GM21423 (cell line): ENCODE measurements around the gene COX7A2.
A peak's percentile ranks its signal among the peaks of the same experiment; 100 is the strongest.

ENCODE experiments used
- ATAC-seq: cut with Tn5 transposase; IDR thresholded peaks from one replicate; pipeline ENCODE4 v1.9.1; 2021; ENCODE audit warnings: mild to moderate bottlenecking, moderate library complexity; ENCODE audit not compliant: unreplicated experiment

Gene COX7A2

GRCh38 chr6:75268988-75269354 lies 25.4 kb upstream of the COX7A2 start:
- no peak for ATAC-seq

GRCh38 chr6:75268121-75268987 lies 24.8 kb upstream of the COX7A2 start:
- no peak for ATAC-seq

DNA sequence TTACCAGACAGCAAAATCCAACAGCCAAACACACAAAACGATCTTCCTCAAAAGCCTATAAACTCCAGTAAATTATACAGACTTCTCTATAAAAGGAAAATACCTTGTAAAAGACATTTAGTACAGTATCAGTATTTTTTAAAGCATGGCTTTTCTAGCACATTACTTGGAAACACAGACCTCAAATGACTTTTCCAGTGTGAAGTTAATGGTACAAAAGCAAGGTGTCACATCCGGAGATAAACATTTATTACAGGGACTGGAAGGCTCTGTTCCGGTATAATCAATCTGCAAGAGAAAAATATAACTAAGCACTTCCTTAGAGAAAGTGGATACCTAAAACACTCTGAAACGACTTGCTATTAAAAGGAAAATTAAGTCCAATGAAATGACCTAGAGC lies 23.9 kb upstream of the COX7A2 start:
- no peak for ATAC-seq

- ATAC-seq = peak; percentile 66
These were observed 23.2 kb upstream of the COX7A2 start for GRCh38 chr6:75266716-75267291.

GRCh38 chr6:75263401-75263750 lies 19.8 kb upstream of the COX7A2 start:
- no peak for ATAC-seq

- no peak for ATAC-seq
These were observed 19.3 kb upstream of the COX7A2 start for GRCh38 chr6:75262716-75263400.

- no peak for ATAC-seq
These were observed 17.7 kb upstream of the COX7A2 start for GRCh38 chr6:75261299-75261698.

DNA sequence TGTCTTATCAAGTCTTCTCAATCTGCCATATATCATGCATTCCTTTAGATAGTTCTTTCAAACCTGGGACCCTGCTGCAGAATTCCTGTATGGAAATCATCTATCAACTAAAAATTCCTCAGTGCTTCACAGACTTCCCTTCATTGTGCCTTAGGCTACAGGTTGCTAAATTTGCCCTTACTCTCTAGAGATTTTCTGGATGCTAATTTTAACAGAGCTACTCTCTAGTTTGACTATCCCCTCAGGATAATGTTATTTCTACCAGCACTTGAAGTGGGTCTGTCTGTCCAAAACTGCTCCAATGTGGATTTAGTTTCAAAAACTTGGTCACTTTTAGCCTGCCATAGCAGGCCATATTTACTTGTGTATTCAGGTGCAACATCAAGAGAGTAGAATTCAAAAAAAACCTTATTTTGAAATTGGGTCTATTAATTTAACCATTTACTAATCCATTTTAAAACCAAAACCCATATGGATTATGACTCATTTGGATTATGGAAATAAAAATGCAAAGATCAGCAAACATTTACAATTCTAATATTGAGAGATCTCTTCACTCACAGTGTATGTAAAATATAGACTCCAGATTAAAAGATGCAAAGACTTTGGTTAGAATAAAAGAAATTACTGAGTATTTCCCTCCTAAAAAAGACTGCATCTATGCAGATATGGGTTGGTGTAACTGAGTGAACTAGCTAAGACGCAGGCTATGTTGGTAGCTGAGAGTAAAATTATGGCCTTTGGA lies 13.9 kb upstream of the COX7A2 start:
- no peak for ATAC-seq

- no peak for ATAC-seq
These were observed 7.0 kb upstream of the COX7A2 start for GRCh38 chr6:75250552-75250951.

GRCh38 chr6:75249837-75250236 lies 6.2 kb upstream of the COX7A2 start:
- no peak for ATAC-seq

- ATAC-seq = no peak
These were observed 2.8 kb upstream of the COX7A2 start for GRCh38 chr6:75246386-75246785.

DNA sequence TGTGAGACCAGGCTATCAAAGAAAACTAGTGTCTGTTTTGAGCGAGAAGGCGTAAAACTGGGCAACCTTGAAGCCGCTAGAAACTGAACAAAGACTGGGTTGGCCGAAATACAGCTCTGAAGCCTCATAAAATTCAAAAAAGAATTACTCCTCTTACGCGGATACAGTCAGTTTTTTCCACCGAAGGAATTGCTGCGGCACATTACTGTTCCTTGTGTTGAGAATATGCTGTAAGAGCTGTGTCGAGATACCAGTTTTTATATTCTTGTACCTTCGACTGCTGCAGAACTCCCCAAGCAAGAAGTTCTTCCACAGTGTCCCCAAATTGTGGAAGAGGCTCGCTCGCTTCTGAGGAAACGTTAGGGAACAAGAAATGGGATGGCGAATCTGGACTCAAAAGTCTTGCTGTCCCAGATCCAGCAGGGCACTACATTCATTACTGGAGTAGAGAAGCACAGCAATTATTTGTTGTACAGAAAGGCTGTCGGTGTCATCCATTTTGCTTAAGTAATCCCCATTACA lies 523 bp upstream of the COX7A2 start:
- ATAC-seq = peak; percentile 14

DNA sequence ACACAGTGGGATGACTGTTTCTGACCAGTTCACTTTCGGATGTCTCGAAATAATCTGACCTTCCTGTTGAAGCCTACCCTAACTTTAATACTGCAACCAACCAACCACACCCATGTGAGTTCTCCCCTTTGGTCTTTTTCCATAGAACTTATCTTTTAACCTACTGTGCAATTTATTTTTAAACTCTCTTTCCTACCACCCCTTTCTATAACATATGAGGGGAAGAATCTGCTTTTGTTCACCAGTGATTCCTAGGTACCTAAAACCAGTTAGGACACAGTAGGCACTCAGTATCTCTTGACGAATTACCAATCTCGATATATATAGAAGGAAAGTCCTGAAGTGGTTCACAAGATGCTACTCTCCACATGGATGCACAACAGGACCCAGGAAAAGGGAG lies 7.0 kb downstream of the COX7A2 start:
- ATAC-seq = no peak

- no peak for ATAC-seq
These were observed 8.3 kb downstream of the COX7A2 start for GRCh38 chr6:75235271-75235670.

GRCh38 chr6:75234126-75234865 lies 9.3 kb downstream of the COX7A2 start:
- no peak for ATAC-seq

DNA sequence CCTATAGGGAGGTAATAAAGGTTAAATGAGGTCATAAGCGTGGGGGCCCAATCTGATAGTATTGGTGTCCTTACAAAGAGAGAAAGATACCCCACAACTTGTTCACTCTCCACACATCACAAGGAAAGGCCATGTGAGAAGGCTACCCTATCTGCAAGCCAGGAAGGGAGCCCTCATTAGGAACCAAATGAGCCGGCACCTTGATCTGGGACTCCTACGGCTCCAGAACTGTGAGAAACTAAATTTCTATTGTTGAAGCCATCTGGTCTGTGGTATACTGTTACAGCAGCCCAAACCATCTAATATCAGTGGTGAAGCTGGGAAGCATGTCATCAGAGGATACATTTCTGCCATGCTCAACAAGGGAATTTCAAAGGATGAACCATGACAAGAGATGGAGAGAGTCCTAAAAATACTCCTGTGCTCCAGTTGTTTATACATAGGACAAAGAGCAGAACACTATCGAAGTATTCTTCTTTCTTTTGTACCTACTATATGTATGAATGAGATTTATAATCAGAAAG lies 10.4 kb downstream of the COX7A2 start:
- no peak for ATAC-seq

- ATAC-seq = no peak
These were observed 12.9 kb downstream of the COX7A2 start for GRCh38 chr6:75230484-75231325.

DNA sequence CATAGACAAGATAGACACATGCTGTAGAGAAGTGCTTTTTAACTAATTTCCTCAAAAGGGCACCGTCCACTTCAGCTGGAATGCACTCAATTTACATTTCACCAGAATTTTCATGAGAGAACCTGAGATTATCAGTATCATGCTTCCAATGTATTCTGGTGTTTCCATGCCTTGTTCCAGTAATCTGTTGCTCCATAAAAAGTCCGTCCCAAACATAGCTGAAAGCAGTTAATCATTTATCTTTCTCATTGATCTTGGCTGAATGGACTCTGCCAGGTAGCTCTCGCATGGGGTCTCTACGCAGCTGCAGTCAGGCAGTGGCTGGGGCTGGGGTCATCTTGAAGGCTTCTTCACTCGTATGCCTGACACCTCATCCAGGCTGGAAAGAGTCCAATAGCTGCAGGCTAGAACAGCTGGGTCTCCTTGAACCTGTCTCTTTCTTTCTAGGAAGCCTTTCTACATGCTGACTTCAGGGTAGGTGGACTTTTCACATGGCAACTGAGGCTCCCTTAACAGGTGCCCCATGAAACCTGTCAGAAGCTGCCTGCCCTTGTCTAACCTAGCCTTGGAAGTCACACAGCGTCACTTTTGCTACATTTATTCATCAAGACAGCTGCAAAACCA lies 19.2 kb downstream of the COX7A2 start:
- ATAC-seq = no peak

DNA sequence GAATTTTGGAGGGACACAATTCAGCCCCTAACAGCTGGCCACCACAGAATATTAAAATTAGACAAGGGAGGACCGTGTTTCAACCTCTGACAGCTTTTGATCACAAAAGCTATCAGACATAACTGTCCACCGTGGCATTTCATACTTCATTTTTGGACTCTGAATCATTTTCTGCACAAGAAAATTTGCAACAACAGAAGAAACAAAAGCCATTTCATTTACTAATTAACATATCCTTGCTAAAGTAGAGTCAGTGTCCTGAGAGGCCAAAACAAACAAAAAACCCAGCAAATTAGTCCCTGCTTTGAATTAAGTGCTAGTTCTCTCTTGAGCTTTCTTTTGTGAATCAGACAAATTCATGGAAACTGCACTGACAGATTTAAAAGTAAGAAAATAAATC lies 20.2 kb downstream of the COX7A2 start:
- no peak for ATAC-seq
